ENCODE measurements around the gene SH3D19.
"Not testable (repeated sequence)": the region's sequence is repeated elsewhere in the genome, so short reads cannot be mapped to it uniquely, and the experiment has no call there.

Gene SH3D19

GRCh38 chr4:151267822-151268535 is 57.4 kb downstream of the SH3D19 start:
- no peak for DNase-seq

- DNase-seq, result no peak
These were observed 58.3 kb downstream of the SH3D19 start for GRCh38 chr4:151267104-151267503.

DNA sequence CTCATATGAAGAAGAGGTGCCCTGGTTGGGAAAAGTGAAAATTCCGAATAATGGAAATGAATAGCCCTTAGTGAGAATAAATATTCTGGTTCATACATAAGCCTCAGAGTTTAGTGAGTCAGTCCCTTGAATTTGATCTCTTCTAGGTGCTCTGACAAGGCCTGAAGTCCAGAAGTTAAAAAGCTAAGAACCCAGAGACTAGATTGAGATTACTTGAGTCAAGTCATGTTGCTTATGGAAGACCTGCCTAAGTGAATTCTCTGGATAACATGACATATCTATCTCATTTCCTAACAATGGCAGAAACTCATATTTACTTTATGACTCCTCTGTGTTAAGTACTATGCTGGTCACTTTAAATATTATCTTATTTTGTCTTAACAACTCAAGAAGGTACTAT is 58.9 kb downstream of the SH3D19 start:
- DNase-seq, result no peak

- DNase-seq, result no peak
These were observed 62.0 kb downstream of the SH3D19 start for GRCh38 chr4:151263455-151263854.

GRCh38 chr4:151260526-151260925 is 64.9 kb downstream of the SH3D19 start:
- no peak for DNase-seq

DNA sequence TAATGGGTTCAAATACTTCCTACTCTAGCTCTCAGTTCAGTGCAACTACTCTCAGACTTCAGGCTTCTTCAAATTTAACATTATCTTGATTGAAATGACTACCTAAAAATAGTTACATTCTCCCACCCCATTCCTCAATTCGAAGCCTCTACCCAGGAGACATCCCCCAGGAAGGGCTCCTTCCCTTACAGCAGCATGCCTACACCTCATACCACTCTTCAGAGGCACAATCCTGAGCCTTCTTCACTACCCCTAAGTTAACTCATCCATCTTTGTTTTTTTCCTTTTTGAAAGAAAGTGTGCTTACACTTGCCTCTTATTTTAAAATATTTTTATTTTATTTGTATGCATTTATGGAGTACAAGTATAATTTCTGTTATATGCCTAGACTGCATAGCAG is 65.7 kb downstream of the SH3D19 start:
- DNase-seq, result no peak

DNA sequence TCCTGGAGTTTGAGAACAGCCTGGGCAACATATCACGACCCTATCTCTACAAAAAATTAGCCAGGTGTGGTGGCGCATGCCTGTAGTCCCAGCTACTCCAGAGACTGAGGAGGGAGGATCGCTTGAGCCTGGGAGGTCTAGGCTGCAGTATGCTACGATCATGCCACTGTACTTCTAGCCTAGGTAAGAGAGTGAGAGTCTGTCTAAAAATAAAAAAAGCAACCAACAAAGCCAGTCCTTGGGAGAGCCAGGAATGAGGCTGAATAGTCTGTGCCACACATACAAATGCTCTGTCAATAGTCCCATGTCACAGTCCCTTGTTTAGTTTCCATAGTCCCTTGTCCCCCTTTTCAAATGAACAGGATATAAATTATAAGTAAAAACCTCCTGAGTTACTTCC is 67.7 kb downstream of the SH3D19 start:
- no peak for DNase-seq

DNA sequence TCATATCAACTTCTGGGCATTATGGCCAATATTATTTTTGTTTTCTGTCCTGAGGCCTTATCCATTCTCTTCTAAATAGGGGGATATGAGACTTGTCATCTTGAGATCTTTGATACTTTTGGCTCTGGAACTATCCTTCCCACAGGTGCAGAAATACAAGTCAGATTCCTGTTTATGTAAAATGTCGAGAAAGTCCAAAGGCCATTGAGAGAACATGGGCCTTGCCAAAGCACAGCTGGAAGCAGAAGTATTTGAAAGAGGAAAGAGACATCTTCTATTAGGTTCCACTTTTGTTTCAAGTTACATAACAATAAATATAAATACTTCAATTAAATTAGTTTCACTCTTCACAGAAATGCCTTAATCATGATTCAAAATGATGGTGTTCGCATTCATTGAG is 69.3 kb downstream of the SH3D19 start:
- DNase-seq, result no peak

GRCh38 chr4:151255680-151256079 is 69.7 kb downstream of the SH3D19 start:
- not testable (repeated sequence) for DNase-seq

DNA sequence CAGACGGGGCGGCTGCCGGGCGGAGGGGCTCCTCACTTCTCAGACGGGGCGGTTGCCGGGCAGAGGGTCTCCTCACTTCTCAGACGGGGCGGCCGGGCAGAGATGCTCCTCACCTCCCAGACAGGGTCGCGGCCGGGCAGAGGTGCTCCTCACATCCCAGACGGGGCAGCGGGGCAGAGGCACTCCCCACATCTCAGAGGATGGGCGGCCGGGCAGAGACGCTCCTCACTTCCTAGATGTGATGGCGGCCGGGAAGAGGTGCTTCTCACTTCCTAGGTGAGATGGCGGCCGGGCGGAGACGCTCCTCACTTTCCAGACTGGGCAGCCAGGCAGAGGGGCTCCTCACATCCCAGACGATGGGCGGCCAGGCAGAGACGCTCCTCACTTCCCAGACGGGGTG is 70.2 kb downstream of the SH3D19 start:
- not testable (repeated sequence) for DNase-seq

- no peak for DNase-seq
These were observed 73.7 kb downstream of the SH3D19 start for GRCh38 chr4:151251603-151252304.

GRCh38 chr4:151250706-151251105 is 74.7 kb downstream of the SH3D19 start:
- no peak for DNase-seq

- DNase-seq, result no peak
These were observed 76.9 kb downstream of the SH3D19 start for GRCh38 chr4:151248519-151248918.

GRCh38 chr4:151247395-151247794 is 78.0 kb downstream of the SH3D19 start:
- no peak for DNase-seq

- DNase-seq, result no peak
These were observed 78.7 kb downstream of the SH3D19 start for GRCh38 chr4:151246742-151247141.

DNA sequence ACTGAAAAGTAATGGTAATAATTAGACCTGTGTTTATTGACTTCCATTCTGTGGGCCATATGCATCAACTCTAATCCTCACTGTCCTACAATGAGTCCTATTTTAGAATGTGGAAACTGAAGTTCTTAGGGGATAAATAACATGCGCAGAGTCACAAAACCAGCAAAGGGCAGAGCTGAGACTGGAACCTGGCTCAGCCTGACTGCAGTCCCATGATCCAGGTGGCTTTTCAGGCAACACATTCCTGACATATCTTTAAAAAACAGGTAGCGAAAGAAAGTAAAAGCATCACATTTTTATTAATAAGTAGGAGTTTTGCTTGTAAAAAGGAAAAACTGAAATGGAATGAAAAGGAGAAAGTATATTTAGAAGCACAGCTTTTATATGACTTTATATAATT is 83.1 kb downstream of the SH3D19 start:
- no peak for DNase-seq

DNA sequence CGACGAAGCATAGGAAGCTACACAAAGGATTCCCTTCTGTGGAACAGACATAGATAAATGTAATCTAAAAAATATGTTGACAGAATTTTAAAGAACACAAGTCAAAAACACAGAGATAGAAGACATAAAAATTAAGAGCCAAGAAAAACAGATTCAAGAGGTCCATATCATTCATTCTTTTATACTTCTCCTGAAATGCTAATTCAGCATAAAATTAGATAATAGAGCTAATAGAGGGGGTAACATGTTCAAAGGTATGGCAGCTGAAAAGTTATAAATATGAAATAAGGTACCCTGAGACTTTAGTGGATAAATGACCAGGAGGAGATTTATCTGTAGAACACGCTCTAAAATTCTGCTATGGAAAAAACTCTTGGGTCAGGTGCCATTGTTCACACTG is 85.8 kb downstream of the SH3D19 start:
- DNase-seq, result no peak

DNA sequence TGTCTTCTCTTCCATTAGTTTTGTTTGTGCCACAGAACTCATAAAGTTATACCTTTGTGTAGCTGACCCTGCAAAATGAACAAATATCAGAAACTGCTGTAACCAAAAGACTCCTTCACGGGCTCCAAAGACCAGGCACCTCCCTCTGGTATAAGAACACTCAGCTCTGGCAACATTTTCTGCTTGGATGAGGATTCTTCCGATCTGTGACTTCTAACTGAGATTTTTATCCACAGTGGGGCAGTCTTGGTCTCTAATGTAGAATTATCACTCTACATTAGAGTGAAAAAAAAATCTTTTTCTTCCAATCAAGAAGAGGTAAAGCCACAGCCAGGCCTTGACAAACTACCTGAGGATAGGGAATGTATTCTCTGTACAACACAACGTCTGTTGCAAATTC is 86.9 kb downstream of the SH3D19 start:
- no peak for DNase-seq

DNA sequence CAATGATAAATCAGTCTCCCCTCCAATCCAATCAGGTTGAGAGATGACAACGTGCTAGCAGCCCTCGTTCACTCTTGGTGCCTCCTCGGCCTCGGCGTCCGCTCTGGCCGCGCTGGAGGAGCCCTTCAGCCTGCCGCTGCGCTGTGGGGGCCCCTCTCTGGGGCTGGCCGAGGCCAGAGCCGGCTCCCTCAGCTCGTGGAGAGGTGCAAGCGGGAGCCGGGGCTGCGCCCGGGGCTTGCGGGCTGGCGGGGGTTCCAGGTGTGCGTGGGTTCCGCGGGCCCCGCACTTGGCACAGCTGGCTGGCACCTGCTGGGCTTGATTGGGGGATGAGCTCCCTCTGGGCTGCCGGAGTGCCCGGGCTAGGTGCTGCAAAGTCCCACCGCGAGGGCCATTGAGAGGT is 89.4 kb downstream of the SH3D19 start:
- no peak for DNase-seq

- not testable (repeated sequence) for DNase-seq
These were observed 90.0 kb downstream of the SH3D19 start for GRCh38 chr4:151235373-151235772.

DNA sequence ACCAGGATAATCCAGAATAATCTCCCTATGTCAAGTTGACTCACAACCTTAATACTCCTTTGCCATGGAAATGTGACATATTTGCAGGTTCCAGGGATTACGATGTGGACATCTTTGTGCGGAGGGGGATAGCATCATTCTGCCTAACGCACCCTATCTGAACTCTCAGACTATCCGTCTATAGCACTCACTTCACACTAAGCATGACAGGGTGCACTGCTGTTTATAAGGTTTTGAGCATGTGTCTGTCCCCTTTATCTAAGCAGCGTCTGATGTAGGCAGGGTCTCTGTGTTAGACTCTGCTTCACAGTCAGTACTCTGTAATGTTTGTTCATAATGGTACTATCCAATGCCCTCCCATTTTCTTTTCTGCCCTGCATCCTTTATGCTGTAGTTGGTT is 91.8 kb downstream of the SH3D19 start:
- no peak for DNase-seq

DNA sequence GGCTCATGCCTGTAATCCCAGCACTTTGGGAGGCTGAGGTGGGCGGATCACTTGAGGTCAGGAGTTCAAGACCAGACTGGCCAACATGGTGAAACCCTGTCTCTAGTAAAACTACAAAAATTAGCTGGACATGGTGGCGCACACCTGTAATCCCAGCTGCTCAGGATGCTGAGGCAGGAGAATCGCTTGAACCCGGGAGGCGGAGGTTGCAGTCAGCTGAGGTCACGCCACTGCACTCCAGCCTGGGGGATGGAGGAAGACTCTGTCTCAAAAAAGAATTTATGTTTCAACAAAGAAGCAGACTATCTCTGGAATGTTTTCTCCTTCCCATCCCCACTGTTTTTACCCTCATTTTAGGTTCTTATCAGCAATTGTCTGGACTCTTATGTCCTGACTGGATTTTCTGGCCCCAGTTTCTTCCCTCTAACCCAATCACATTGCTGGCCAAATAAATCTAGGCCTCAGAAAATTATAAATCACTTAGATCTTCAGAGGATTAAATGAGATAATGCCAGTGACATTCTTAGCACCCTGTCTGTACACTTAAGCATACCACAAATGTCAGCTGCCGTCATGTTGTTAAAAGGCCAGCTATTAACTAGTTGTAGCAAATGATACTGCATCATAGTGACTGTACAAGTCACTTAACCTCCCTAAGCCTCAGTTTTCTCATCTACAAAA is 93.3 kb downstream of the SH3D19 start:
- no peak for DNase-seq

- DNase-seq, result no peak
These were observed 97.0 kb downstream of the SH3D19 start for GRCh38 chr4:151228189-151229119.
